SHP77 (cell line): ENCODE measurements around the gene LITAF.
A peak's percentile ranks its signal among the peaks of the same experiment; 100 is the strongest.

Experiments
- DNase-seq, 2 experiments: peaks; one replicate each; lab custom pipeline; 2025; lab: John Stamatoyannopoulos, UW

Gene LITAF

DNA sequence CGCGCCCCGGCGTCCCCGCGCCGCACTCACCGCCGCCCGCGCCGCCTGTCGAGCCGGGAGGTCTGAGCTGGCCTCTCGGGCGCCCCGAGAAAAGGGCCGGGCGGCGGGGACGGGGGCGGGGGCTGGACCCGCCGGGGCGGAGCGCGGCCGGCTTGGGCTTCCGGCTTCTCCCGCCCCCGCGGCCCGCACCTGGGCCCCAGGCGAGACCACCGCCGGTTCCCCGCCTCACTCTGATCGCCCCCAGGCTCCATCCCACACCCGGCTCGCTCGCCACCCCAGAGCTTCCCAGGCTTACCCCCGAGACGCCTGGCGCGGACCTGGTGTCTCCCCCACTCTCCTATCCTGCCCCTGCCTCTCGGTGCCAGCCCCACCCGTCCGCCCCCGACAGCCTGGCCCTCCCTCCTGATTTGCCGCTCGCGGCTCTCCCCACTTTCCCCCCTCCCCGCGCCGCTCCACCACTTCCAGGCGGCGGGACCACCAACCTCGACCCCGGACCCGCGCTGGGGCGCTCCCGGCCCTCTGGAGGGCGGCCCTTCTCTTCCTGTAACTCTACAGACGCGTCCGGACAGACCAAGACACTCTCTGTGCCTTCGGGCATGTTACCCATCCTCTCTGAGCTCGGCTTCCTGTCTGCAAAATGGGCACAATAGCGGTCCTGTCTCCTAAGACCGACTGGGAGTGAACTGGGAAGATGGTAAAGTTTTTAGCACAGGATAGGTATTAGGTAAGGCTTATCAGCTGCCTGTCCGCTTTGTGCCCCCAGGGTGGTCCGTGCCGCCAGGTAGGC lies at the start of gene LITAF:
Gene LITAF (minus strand): TSS at position 64 of the 787 bp plus-strand sequence. CDS start 30,189 bp downstream, outside the sequence.
- peak in 1 of 2 experiments; percentile 29 for DNase-seq

DNA sequence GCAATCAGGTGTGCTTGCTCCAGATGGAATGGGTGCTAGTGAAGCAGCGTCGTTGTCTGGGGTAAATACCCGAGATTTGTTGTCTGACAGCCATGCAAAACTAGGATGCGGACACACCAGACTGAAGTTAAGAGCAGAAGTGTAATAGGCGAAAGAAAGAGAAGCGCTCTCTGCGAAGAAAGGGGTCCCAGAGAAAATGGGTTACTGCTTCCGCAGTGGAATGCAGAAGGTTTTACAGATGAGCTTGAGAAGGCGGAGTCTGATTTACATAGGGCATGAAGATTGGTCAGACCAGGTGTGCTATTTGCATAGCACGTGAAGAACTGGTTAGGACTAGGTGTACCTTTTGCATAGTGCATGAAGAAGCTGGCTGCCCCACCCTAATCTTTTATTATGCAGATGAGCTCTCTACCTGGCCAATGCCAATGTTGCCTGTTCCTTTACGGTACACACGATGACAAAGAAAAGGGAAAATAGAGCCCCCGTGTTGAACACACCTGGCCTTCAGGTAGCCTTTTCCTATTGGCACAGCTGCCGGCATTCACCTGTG lies 49.5 kb upstream of the LITAF start:
- no peak for DNase-seq

DNA sequence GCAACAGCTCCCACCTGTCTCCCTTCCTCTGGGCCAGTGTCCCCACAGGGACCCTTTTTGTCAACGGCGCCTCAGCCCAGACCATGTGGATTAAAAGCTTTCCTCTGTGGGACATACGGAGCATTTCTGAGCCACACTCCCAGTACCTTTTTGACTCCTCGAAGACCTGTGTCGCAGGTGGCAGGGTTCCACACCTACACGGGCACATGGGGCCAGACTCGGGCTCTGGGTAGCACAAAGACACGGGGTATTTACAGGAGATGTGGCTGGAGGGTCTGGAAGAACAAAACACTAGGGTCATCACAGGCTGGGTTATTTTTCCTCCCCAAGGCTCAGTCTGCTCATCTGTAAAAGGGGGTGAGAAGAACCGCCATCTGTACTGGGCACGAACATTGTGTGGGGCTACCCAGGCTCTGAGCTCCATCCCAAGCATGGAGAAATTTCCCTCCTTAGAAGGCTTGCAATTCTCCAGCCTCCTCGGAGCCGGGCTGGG lies 49.0 kb upstream of the LITAF start:
- no peak for DNase-seq

DNA sequence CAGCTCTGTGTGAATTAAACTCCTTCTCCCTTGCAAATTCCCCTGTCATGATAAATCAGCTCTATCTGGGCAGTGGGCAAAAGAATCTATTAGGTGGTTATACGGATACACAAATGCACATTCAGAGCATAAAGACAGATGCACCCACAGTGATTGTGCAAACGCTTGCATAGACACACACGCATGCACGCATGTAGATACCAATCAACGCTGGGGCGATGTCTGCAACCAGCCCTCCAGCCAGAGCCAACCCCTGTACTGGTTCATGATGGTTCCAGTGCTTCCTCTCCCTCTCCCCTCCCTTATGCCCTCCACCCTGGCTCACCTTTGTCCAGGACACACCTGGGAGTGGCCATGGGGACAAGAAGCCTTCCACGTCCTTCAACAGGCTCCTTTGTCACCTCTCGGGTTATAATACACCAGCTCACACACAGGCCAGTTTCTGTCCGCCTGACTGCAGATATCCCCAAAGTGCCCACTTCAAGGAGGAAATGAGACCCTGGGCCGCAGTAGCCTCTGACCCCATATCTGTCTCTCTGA lies 48.5 kb upstream of the LITAF start:
- DNase-seq: no peak

DNA sequence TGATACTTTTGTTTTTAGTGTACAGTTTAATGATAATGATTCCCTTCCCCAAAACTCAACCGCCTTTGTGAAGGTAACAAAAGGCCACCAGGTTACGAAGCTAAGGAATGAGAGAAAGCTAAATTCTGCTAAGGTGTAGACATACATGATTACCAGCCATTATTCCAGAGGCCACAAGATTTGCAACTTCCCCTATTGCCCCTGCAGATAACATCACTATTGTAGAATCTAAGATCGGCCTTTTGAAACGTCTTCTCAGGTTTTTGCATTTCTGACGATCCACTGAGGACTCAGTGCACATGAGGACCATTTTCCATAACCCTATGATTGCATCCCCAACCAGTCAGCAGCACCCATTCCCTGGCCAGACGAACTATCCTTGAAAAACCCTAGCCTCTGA lies 47.6 kb upstream of the LITAF start:
- DNase-seq: no peak

DNA sequence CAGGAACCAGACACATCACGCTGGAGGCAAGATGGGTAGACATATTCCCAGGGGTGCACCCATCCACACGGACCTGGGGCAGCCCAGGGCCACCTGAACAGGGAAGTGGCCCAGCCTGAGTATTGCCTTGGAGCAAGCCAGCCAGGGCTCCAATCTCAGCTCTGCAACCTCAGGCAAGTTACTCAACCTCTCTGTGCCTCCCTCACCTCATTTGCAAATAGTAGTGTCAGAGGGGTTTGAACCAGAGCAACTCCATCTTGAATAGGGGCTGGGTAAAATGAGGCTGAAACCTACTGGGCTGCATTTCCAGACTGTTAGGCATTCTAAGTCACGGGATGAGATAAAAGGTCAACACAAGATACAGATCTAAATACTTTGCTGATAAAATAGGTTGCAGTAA lies 46.4 kb upstream of the LITAF start:
- no peak for DNase-seq

DNA sequence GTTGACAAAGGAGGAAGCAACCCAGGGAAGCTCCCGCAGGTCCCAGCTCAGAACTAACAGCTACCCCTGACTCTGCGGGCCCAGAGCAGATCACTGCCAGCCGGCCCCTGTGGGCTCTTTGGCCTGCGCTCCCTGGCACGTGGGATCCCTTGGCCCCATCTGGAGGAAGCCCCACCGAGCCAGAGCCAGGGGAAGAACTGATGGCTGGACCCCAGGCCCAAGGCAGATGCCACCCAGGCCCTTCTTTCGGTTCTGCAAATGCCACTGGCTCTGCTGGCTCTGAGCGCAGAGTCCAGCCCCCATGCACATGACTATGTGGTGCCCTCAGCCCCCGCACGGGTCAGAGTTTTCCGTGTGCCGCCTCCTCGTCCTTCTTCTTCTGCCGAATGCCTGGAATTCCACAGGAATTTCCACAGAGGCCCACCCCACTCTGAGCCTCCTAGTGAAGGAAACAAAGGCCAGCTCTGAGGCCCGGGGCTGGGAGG lies 45.8 kb upstream of the LITAF start:
- no peak for DNase-seq

DNA sequence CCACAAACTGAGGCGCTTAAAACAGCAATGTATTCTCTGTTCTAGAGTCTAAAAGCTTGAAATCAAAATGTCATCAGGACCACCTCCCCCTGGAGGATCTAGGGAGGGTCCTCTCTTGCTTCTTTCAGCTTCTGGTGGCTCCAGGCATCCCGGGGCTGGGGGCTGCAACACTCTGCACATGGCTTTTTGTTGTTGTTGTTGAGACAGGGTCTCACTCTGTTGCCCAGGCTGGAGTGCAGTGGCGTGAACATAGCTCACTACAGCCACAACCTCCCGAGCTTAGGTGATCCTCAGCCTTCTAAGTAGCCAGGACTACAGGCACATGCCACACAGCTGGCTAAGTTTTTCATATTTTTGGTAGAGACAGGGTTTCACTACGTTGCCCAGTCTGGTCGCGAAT lies 44.5 kb upstream of the LITAF start:
- DNase-seq: no peak

DNA sequence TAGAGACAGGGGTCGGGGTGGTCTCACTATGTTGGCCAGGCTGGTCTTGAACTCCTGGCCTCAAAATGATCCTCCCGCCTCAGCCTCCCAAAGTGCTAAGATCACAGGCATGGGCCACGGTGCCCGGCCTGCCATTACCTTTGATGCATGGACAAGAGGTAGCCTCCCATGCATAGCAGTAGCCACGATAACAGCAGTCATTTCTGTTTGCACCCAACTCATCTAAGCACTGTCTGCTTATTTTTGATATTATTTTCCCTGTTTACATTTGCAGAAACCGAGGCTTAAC lies 44.0 kb upstream of the LITAF start:
- no peak for DNase-seq

DNA sequence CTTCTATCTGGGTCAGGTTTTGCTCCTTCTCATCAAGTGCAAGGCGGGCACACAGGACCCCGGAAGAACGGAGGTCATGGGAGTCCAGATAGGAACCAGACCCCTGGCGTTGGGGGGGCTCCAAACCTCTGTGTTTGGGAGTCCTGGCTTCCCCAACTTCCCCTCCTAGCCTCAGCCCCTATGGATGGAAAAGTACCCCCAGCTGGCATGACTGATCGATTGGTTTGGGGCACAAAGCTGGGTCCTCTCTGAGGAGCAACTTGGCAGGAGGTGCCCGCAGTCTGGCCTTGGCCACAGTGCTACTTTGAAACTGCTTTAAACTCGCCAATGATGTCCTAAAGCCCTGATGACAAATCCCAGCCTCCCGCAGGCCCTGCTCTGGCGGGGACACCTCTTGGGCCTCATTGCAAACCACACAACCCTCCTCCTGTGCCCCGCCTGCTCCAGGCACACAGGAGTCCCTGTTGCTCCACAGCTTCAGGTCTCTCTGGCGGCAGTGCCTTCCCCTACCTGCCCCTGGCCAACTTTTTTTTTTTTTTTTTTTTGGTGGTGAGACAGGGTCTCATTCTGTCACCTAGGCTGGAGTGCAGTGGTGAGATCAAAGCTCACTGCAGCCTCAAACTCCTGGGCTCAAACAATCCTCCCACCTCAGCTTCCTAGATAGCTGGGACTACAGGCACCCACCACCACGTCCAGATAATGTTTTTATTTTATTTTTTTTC lies 43.5 kb upstream of the LITAF start:
- no peak for DNase-seq

DNA sequence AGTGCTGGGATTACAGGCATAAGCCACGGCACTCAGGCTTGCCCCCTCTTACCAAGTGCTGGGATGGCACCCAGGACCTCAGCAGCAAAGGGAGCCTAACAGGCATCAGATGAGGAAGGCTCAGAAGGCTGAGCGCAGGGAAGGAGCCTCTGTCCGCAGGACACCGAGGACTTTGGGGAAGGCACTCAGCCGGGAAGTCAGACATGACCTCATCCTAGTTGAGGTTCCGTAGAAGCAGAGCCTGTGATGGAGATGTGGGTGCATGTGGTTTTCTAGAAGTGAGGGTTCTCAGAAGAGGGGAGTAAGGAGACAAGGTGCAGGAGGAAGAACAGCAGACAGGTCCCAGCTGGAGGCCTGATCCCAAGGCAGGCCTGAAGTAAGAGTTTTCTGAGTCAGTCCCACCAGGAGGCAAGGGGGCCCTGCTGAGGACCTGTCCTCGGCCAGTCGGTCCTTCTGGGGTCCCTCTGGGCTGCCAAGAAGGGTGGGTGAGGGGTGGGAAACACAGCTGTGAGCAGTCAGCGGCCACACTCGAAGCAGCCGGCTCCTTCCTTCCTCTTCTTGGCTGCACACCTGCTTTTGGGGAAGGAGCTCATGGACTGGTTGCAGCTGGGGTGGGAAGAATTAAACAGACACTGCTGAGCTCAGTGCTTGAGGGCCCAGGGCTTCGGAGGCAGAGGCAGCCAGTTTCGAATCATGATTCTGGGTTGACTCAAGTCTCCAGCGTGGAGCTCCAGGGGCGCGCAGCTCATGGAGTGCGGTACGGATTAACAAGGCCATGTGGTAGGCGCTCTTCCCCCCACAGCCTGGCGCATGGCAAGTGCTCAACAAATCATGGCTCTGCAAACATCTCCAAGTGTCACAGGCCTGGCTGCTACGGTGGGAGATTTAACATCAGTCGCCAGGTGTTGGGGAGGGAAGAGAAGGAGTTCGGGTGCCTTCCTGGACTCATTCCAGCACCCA lies 42.6 kb upstream of the LITAF start:
- DNase-seq: peak in 1 of 2 experiments; percentile 25

DNA sequence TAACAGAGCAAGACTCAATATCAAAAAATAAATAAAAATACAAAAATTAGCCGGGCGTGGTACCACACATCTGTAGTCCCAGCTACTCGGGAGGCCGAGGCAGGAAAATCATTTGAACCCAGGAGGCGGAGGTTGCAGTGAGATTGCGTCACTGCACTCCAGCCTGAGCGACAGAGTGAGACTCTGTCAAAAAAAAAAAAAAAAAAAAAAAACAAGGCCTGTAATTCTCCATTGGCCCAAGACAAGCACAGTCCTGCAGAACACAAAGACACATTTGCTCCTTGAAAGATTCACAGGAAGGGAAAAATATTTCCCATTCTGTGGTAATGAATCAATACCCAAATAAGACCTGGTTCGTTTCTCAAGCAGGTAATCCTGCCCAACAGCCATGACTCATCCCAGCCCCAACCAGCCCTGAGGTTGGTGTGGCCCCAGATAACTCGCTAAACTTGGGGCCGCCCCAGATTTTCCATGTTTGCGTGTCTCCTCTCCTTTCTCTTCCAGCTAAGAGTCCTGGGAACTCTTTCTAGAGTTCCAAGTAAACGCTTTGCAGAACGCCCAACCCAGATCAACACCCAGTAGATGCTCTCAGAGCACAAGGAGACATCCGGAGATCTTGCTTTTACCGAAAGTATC lies 41.2 kb upstream of the LITAF start:
- no peak for DNase-seq

DNA sequence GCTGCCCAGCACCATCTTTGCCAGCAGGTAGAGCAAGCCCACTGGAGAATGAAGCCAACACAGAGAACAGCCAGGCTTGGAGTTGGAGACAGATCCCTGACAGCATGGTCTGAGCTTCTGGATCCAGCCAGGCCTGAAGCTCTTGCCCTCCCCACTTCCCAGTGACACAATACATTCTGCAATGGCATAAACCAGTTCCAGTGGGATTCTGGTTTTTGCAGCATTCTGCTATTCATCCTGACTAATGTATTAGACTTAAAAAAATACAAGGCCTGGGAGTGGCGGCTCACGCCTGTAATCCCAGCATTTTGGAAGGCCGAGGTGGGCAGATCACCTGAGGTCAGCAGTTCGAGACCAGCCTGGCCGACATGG lies 40.6 kb upstream of the LITAF start:
- no peak for DNase-seq

DNA sequence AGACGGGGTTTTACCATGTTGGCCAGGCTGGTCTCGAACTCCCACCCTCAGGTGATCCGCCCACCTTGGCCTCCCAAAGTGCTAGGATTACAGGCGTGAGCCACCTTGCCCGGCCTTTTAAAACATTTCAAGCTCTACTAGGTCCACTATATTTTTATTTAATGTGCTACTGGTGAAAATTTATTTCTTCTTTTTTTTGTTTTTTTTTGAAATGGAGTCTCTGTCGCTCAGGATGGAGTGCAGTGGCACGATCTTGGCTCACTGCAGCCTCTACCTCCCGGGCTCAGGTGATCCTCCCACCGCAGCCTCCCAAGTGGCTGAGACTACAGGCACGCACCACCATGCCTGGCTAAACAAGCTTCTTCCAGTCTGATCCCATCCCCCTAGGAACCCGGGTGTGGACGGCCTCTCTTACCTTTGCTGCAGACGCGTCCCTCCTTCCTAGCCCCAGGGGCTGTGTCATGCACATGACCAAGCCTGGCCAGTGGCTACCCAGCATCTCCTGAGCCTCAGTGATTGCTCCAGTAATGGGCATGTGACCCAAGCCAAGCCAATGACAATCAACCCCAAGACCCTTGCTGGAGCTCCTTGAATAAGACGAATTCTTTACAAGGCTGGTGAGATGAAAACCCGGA lies 40.1 kb upstream of the LITAF start:
- no peak for DNase-seq

DNA sequence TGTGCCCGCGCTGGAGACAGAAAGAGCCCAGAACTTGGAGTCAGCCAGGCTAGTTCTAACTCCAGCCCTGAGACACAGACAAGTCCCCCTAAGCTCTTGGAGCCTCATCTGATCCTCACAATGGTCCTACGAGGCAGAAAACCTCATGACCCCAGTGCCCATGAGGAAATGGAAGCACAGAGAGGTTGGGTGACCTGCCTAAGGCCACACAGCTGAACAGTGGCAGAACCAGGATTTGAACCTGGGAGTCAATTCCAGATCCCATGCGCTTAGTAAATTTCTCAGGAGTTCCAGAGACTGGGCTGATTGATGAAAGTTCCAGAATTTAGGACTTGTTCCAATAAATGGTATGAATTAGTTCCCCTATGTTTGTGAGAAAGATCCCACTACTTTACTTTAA lies 39.0 kb upstream of the LITAF start:
- no peak for DNase-seq

DNA sequence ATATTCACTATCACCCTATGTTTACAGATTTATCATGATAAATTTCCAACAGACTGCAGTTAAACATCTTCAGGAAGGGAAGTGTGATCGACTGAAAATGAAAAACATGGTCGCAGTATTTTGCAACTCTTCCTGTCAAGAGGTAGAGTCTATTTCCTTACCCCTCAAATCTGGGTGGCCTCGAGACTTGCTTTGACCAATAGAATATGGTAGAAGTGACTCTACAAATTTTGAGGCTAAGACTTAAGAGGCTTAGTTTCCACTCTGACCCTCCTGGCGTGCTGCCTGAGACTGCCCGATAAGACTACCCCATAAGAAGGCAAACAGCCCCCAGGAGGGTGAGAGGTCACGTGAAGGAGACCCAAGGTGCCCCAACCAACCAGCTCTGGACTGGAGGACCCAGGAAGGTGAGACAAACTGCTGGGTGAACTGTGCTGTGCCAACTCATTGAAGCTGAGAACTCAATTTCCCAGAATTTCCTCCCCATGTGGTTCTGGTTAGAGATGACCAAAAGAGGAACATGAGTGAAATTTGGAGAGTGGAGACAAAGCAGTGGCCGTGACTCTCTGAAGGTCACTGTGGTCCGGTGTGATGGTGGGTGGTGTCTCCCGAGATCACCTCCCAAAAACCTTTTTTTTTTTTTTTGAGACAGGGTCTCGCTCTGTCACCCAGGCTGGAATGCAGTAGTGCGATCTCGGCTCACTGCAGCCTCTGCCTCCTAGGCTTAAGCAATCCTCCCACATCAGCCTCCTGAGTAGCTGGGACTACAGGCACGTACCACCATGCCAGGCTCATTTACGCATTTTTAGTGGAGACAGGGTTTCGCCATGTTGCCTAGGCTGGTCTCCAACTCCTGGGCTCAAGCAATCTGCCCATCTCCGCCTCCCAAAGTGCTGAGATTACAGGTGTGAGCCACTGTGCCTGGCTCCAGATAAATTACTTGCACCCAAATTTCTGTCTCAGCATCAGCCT lies 38.2 kb upstream of the LITAF start:
- no peak for DNase-seq

DNA sequence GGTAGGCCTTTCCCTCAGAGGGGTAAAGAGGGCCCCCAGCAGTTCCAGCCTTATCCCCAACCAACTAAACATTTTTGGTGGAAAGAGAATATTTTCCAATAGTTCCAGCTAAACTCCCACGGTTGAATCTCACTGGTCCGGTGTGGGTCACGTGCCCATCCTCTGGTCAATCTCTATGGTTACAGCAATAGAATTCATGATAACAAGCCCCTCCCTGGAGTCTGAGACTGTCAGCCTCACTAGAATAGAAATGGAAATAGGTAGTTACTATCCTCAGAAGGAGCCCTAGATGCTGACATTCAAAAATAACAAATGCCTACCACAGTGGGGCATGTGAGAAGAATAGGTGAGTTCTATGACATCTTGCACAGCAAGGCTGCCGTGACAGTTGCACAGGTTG lies 37.5 kb upstream of the LITAF start:
- DNase-seq: no peak

DNA sequence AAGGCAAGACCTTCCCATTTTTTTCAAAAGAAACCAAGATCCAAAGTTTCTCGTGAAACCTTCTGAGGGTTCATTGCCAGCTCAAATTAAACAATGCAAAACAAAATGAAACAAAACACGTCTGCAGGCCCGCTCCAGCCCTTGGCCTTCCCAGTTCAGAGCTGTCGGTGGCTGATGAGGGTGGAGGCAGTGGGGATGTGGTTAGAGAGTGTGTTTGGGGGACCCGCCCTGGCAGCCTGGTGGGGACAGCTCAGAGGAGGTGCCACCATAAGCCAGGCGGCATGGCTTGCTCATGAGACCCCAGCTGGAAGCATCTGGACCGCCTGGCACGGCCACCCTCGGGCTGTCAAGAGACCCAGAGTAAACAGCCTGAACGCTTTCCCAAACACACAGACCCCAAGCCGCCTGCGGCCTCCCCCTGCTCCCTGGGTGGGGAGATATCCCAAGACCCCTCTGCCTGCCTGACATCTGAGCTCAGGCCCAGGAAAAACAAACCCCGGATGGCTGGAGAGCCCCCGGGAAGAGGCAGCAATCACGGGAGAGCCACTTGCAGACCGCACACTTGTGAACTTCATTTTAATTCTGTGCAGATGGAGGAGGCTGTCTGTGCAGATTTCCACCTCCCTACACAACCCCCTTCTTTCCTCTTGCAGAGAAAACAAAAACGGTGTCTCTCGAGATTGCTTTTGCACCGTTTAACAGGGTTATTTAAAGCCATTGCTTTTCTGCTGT lies 35.4 kb upstream of the LITAF start:
- DNase-seq: no peak

DNA sequence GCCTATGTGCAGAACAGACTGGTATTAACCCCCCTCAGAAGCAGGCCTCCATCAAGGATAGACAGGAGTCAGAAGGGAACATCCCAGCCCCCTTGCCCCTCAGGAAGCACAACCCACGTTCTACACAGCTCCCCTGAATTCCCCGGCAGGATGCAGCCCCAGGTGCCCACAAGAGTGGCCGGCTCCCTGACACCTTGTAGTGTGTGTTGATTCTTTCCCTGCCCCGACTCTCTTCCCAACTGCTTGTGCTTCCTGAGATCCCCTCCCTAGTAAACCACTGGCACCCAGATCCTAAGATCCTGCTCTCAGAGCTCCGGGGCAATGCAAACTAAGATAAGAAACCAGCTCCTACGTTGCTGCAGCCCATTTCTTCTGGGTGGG lies 34.8 kb upstream of the LITAF start:
- no peak for DNase-seq
